Measurements from ENCODE around the gene ZC3HAV1.

The ZC3HAV1 gene

GRCh38 chr7:139004321-139005090, 105.0 kb downstream of the ZC3HAV1 start:
- DNase-seq: peak; percentile 2

- no peak for DNase-seq
These were observed 110.1 kb downstream of the ZC3HAV1 start for GRCh38 chr7:138999414-138999813.
